GM21825 (cell line): ENCODE data around the gene RAB3GAP1.
"Not testable (repeated sequence)": the region's sequence is repeated elsewhere in the genome, so short reads cannot be mapped to it uniquely, and the experiment has no call there.

ENCODE experiments used
- ATAC-seq: cut with Tn5 transposase; IDR thresholded peaks from one replicate; pipeline ENCODE4 v1.9.1; 2021; ENCODE audit warnings: mild to moderate bottlenecking, moderate library complexity; ENCODE audit not compliant: unreplicated experiment

The RAB3GAP1 gene

DNA sequence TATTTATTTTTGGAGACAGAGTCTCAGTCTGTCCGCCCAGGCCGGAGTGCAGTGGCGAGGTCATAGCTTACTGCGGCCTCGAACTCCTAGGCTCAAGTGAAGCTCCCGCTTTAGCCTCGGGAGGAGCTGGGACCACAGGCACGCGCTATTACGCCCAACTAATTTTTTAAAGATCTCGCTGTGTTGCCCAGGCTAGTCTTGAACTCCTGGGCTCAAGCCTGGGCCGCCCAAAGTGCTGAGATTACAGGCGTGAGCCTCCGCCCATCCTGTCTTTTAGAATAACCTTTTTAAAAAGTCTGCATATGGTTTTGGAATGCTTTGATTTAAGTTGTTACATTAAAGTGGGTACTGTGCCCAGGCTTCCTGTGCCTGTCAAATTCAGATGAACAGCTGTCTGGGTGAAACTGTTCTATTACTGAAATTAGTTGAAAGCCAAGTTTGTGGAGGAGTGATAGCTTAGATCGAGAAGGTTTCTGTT lies 944 bp downstream of the RAB3GAP1 start:
- peak; percentile 41 for ATAC-seq

DNA sequence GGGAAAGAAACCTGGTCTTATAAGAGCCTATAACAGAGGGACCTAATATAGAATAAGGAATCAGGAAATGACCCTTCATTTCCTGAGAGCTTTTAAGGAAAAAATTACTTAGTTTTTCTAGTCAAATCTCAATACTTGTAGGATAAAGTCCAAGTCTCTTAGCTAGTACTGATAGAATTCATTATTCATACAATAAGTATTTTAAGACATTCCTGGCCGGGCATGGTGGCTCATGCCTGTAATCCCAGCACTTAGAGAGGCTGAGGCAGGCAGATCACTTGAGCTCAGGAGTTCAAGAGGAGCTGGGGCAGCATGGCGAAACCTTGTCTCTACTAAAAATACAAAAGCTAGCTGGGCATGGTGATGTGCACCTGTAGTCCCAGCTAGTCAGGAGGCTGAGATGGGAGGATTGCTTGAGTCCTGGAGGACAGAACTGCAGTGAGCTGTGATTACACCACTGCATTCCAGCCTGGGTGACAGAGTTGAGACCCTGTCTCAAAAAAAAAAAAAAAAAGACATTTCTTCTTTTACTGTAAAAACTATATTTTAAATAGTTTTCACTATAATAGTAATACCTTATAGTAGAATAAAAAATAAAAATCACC lies 3.2 kb downstream of the RAB3GAP1 start:
- no peak for ATAC-seq

DNA sequence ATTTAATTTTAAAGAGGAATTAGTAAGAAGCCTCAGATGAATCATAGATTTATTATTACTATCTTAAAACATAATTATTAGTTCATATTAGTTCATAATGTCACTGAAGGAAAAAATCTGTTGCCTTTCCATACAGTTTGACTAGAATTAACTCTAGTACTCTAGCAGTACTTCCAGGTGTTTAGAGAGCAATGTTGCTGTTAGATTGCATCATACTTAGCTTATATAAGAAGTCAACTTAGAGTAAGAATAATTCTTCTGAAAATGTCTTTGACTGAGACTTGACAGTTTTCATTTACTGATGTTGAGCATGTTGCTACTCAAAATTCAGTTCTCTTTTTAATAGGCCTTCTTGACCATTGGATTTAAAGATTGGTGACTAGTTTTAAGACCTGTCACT lies 4.7 kb downstream of the RAB3GAP1 start:
- ATAC-seq = no peak

DNA sequence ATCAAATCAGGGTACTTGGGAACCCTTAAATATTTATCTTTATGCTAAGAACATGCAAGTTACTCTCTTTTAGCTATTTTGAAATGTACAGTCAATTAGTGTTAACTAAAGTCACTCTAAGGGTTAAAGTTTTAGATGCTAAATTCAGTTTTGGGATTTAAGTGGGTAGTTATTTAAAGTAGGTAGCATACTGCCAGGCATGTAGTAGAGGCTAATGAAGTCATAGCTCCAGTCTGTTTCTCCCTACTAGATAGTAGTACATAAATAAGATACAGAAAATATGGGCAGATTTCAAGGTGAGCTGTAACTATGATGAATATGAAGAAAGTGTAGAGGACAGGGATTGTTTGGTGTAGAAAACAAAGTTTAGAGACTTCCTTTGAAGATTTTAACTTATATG lies 7.5 kb downstream of the RAB3GAP1 start:
- no peak for ATAC-seq

DNA sequence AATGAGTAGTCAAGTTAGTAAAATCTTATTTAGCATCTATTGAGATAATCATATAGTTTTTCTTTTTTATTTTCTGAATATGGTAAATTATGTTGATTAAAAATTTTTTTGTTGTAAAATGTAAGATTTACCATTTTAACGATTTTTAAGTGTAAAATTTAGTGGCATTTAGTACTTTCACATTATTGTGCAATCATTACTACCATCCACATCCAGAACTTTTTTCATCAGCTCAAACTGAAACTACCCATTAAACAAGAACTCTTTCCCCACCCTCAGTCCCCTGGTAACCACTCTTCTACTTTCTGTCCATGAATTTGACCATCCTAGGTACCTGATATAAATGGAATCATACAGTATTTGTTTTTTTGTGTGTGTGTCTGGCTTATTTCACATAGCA lies 11.1 kb downstream of the RAB3GAP1 start:
- ATAC-seq = no peak

DNA sequence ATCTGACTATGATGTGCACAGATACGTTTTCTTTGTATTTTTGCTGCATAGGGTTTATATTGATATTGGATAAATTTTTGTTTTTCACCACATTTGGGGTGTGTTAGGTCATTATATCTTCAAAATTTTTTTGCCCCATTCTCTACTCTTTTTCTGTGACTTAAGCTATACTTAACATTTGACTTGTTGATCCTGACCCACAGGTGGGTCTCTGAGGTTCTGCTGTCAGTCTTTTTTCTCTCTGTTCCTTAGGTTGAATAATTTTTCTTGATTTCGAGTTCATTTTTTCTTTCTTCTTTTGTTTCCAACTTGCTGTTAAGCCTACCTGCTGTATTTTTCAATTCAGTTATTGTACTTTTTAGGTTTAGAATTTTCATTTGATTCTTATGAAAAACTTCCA lies 12.1 kb downstream of the RAB3GAP1 start:
- no peak for ATAC-seq

DNA sequence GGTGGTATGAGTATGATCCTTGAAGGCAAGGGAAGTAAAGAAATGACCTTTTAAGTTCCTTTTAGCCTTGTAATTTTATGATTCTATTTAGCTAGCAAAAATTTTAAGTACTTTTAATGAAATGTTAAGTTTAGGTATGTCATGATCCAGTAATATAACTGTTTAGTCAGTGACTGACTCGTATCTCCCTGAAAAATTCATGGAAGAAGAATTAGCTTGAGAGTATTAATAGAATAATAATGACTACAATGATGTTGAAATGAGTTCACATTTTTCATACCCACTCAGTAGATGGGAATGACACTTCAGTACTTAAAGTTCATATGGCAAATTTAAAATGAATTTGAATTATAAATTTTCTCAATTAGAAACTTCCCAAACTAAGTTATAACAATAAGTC lies 14.6 kb downstream of the RAB3GAP1 start:
- no peak for ATAC-seq

DNA sequence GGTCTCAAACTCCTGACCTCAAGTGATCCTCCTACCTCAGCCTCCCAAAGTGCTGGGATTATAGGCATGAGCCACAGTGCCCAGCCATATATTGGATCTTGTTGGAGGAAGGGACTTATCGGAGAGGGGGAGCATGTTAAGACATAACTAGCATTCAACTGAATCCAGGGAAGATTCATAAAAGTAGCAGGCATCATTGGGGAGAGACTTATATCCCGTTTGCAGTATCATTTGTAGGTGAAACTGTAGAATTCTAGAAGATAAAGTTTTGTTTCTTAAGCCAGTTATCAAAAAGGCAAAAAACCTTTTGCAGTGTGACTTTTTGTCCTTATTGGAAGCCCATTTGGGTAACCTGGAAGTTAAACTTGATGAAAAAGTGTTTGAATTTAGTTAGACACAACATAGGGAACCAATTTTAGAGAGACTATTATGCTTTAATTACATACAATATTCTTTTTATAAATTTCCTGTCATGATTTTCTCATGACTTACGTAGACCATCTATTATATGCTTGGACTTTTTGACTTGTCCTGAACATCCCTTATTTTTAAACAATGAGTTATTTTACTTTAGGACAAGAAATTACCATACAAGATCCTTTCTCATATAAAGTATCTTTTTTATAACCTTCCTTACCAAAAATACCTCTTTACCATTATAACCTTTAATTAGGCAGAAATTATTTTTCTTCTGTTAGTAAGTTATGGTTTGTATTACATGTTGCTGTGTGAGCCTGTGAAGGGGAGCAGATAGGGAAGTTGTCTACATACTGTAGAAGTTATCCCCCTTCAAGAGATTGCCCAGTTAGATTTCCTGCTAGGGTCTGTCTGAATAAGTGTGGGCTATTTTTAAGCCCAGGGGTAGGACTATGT lies 20.3 kb downstream of the RAB3GAP1 start:
- ATAC-seq = no peak

DNA sequence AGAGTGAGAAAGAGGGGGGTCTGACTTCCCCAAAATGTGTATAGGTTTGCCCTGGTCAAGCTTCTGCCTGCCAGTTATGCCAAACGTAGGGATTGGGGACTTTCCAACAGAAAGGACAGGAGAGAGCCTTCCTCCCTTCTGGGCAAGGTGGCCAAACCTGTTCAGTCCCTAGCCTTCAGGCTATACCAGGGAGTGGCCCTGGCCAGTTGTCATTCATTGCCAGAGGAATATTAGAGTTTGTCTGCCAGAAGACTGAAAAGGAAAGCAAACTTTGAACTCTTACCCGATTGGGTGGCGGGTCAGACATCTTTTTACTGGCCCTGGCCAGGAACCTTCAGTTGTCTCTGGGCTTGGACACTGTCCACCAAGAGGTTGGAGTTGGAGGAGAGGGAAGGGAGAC lies 22.1 kb downstream of the RAB3GAP1 start:
- ATAC-seq = no peak

DNA sequence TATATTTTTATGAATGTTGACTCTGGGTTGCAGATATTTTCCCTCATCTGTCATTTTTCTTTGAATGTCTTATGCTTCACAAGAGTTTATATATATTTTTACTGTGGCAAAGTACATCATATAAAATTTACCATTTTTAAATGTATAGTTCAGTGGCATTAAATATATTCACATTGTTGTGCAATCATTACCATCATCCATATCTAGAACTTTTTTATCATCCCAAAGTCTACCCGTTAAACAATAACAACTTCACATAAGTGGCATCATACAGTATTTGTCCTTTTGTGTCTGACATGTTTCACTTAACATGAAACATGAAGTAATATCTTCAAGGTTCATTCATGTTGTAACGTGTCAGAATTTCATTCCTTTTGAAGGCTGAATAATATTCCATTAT lies 24.5 kb downstream of the RAB3GAP1 start:
- no peak for ATAC-seq

DNA sequence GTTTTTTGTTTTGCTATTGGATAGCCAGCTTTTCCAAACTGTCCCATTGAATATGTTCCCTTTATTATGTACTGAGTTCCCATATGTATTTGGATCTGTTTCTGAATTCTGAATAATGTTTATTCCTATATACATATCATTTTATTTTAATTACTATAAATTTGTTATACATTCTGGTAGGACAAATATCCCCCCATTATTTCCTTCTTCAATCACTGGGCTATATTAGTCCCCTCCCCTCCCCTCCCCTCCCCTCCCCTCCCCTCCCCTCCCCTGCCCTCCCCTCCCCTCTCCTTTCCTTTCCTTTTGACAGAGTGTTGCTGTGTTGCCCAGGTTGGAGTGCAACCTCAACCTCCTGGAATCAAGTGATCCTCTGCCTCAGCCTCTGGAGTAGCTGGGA lies 26.3 kb downstream of the RAB3GAP1 start:
- no peak for ATAC-seq

DNA sequence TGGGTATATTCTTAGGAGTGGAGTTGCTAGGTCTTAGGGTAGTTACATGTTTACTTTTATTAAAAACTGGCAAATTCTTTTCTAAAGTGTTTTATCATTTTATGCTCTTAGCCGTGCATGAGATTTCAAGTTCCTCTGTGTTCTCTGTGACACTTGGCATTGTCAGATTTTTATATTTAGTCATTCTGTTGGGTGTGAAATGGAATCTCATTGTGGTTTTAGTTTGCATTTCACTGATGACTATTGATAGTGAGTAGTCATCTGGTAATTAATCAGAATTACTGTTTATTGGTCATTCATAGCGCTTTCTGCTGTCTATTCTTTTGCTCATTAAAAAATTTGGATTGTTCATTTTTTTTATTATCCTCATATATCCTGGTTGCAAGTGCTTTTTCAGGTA lies 34.1 kb downstream of the RAB3GAP1 start:
- ATAC-seq = no peak

DNA sequence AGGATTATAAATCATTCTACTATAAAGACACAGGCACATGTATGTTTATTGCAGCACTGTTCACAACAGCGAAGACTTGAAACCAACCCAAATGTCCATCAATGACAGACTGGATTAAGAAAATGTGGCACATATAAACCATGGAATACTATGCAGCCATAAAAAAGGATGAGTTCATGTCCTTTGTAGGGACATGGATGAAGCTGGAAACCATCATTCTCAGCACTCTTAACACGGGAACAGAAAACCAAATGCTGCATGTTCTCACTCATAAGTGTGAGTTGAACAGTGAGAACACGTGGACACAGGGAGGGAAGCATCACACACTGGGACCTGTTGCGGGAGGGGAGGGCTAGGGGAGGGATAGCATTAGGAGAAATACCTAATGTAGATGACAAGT lies 37.5 kb downstream of the RAB3GAP1 start:
- not testable (repeated sequence) for ATAC-seq

DNA sequence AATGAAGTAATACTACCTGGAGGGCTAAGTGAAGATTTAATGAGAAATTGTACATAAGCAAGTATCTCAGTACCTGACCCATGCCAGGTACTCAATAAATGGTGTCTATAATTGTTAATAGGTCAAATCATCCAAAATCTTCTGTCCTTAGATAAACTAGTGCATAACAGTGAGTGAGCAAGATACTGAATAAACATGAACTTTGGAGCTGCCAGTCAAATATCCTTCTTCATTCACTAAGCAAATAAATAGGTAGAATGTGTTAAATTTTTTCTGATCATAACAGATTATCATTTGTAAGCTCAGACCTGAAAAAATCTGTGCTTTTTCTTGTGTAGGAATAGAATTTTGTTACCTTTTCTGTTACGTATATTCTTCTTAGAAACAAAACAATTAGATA lies 39.6 kb downstream of the RAB3GAP1 start:
- ATAC-seq = no peak

DNA sequence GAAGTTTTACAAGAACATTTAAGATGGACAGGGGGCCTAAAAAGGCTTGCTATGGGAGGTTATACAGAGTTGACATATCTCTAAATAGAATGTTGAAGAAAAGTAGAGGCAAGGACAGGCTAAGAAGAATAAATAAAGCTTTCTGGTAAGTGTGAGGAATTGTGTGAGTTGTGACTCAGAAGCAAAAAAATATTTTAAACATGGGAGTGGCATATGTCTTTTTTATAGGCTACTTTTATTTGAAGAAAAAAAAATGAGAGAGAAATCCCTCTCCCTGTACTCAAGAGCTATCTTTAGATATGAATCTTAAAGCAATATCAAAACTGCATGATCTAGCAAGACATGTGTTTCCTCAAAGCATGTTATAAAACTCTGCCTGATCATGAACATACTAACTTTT lies 41.1 kb downstream of the RAB3GAP1 start:
- ATAC-seq = no peak

DNA sequence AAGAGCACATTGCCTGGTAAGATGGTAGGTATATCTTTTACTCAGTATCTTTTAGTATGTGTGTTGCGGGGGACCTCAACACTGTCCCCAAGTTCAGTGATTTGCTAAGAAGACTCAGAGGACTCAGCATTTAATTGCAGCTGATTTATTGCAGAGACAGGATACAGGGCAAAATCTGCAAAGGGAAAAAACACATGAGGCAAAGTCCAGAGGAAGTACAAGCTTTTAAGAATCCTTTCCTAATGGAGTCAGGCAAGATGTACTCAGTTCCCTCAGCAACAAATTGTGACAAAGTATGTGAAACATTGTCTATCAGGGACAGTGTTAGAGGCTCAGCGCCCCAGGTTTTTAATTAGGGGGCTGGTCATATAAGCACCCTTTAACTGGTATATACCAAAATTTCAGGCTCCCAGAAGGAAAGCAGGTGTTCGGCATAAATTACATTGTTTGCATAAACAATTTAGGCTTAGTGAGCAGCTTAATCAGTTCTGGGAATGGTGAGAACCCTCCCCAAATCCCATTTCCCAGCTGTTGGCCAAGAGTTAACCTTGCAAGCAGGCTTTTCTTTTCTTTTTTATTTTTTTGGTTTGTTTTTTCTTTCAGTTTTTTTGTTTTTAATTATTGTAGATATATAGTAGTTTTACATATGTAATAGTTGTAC lies 41.7 kb downstream of the RAB3GAP1 start:
- no peak for ATAC-seq

DNA sequence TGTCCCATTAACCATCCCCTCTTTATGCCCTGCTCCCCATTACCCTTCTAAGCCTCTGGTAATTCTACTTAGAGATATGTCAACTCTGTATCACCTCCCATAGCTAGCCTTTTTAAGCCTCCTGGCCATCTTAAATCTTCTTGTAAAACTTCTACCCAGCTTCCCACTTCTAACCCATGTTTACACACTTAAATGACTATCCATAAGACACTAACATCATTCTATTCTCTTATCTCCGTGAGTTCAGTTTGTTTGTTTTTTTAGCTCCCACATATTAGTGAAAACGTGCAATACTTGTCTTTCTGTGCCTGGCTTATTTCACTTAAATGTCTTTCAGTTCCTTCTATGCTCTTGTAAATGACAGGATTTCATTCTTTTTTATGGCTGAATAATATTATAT lies 42.4 kb downstream of the RAB3GAP1 start:
- no peak for ATAC-seq

DNA sequence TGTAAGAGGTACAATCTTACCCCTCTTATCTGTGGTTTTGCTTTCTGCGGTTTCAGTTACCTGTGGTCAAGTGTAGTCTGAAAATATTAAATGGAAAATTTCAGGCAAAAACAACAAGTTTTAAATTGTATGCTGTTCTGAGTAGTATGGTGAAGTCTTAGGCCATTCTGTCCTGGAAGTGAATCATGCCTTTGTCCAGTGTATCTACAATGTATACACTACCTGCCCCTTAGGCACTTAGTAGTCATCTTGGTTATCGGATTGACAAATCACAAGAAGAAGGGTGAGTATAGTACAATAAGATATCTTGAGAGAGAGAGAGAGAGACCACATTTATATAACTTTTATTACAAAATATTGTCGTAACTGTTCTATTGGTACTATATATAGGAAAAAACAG lies 43.5 kb downstream of the RAB3GAP1 start:
- ATAC-seq = no peak

DNA sequence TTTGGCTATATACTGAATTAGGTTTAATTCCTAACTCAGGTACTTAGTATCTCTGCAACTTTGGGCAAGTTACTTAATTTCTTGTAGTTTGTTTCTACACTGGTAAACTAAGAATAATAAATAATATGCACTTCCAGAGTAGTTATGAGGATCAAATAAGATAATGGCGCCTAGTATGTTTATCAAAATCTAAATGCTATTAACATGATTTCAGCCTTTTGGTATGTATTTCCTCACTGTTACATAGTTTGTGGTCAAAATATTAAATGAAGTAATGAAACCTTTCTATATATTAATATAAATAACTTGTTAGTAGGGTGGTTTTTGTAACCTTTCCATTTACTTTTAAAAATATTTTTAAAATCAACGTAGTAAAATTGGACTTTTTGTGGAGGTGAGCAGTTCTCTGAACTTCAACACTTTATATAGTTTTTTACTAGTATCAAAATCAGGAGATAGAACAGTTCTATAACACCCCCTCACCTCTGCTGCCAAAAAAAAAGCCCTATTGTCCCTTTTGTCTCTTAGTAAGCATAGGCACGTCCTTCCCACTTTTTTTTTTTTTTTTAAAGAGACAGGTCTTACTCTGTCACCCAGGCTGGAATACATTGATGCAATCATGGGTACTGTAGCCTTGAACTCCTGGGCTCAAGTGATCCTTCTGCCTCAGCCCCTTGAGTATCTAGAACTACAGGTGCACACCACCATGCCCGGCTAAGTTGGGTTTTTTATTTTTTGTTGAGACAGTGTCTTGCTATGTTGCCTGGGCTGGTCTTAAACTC lies 44.8 kb downstream of the RAB3GAP1 start:
- no peak for ATAC-seq

DNA sequence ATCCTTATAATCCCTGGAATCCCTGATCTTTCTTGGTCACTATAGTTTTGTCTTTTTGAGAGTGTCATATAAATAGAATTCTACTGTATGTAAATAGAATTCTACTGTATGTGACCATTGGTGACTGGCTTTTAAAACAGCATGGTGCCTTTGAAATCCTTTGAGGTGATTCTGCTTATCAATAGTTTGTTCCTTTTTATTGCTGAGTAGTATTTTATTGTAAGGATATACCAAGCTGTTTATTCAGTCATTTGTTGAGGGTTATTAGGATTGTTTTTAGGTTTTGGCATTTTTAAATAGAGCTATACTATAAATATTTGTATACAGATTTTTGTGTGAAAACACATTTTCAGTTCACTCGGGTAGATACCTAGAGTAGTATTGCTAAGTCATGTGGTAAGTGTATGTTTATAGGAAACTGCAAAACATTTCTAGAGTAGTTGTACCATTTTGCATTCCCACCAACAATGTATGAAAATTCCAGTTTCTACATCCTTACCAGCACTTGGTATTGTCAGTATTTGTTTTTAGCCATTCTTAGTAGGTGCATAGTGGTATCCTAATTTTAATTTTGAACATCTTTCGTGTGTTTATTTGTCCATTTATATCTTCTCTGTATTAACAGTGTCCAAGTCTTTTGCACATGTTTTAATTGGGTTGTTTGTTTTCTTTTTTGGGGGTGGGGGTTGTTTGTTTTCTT lies 45.6 kb downstream of the RAB3GAP1 start:
- ATAC-seq = no peak
